ENCODE measurements around the gene TIMMDC1.
"Not testable (repeated sequence)": the region's sequence is repeated elsewhere in the genome, so short reads cannot be mapped to it uniquely, and the experiment has no call there.

TIMMDC1 gene

DNA sequence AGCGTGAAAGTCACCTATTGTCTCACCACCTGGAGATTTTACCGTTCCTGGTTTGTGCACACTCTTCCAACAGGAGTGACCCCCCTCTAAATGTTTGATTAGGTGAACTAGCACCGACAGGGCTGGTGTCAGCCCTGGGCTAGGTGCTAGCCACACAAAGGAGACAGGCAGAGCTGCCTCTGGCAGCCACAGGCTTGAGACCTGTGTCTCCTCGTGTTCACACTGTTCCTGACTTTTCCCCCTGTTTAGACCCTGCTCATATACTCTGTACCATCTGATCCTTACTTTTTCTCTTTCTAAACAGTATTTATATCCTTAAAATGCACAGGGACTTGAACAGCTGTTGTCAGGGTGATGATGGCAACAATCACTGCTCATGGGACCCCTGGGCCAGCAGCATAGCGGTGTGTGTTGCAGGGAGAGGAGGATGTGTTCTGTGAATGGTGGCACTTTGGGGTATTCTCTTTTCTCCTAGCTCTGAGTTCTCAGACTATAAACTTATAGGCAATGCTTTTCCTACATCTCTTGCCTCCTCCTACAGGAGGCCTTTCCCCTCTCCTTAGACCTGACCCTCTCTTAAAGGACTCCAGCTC lies 55.6 kb downstream of the TIMMDC1 start:
- no peak for DNase-seq (ENCODE audit: low read depth in 1 of 2, low spot score in 1 of 2)

DNA sequence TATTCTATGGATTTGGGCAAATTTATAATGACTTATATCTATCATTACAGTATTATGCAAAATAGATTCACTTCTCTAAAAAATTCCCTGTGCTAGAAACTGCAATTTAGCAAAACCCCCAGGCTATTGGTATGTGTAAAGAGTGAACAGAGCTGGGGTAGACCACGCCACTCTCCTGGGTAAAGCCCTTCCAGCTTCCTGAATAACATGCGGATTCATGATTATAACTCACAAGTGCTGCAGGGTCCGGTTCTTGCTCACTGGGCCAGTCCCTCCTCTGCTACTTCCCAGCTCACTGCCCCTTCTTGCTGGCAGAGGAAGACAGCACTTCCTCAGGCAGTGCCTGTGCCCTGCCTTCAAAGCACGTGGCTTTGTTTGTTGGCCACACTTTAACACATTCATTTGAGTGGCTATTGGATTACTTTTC lies 57.0 kb downstream of the TIMMDC1 start:
- DNase-seq (ENCODE audit: low read depth in 1 of 2, low spot score in 1 of 2): no peak

DNA sequence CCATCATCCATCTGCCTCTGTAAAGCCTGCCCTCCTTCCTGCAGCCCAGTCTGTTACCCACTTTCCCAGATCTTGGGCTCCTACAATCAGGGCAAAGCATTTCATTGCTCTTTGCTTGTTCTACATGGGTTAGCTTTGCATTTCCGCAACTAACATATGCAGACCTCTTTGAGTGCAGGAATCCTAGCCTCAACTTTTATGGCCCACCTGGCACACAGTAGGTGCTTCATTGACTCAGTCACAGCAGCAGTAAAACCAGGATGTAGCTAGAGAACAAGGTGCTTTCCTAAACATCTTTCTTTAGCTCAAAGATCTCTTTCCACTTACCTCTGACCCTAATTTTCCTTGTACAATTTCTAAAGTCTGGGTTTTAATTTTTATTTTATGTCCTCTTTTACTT lies 57.6 kb downstream of the TIMMDC1 start:
- DNase-seq (ENCODE audit: low read depth in 1 of 2, low spot score in 1 of 2): no peak

GRCh38 chr3:119557192-119557876 lies 59.0 kb downstream of the TIMMDC1 start:
- DNase-seq (ENCODE audit: low read depth in 1 of 2, low spot score in 1 of 2): no peak

DNA sequence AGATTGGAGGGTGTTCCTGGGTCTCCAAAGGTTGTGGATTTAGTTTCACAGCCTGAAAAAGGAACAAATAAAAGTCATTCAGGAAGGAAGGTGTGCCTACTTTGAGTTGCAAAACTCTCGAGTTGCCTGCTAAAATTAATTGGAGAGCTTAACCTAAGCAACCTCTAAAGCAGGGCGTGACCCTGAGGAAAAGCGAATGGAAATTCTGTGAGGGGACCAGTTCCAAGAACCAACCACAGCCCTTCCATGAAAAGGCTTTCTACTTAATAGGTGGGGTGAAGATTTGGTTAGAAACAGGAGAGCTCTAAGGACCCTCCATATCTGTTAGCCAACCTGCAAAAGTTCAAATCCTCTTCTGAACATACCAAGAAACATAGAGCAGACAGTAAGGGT lies 59.5 kb downstream of the TIMMDC1 start:
- DNase-seq (ENCODE audit: low read depth in 1 of 2, low spot score in 1 of 2): no peak

DNA sequence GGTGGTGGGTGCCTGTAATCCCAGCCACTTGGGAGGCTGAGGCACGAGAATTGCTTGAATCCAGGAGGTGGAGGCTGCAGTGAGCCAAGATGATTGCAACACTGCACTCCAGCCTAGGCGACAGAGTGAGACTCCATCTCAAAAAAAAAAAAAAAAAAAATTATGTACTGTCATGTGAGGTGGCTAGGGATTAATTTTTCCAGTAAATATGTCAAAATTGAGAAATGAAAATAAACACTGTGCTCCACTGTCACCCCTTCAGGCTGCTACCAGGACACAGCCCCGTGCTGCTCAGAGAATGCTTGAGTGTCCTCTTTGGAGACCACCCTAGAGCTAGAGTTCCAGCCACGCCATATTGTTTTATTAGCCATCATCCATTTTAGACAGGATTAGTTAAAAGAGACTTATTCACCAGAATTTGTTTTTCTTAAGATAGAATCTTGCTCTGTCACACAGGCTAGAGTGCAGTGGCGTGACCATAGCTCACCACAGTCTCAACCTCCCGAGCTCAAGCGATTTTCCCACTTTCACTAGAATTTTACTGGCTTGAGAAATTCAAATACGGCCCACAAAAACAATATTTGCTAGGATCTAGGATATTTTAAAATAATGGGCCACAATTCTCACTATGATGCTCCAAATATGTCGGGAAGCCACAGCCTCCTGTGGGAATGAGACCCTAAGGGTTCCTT lies 60.4 kb downstream of the TIMMDC1 start:
- DNase-seq (ENCODE audit: low read depth in 1 of 2, low spot score in 1 of 2): no peak

DNA sequence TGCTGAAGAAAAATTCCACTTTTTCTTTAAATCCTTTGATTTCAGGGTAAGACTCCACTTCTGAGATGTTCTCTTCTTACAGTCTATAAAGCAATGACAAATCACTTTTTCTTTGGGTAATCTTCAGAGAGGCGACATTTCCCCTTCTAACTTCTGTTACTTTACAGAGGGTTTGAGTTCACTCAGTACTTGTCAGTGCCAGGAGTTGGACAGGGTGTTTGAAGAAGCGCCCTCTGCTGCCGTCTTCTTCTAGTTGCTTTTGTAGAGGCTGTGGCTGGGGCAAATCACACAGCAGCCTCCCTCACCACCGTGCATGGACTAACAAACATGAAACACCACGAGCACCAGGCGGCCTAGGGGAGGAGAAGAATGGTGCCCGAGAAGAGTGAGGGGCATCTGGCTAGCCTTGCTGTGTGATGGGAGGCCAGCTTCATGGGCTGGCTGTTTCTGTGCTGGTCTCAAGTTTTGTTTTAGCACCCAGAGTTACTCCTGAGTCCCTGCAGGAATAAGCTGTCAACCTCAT lies 61.2 kb downstream of the TIMMDC1 start, which contains the start of gene CD80:
CD80 (minus strand) TSS at position 174 of the 523 bp plus-strand sequence. CDS start 1,886 bp downstream, outside the sequence.
- DNase-seq (ENCODE audit: low read depth in 1 of 2, low spot score in 1 of 2): peak in 1 of 2 donors; percentile 34

DNA sequence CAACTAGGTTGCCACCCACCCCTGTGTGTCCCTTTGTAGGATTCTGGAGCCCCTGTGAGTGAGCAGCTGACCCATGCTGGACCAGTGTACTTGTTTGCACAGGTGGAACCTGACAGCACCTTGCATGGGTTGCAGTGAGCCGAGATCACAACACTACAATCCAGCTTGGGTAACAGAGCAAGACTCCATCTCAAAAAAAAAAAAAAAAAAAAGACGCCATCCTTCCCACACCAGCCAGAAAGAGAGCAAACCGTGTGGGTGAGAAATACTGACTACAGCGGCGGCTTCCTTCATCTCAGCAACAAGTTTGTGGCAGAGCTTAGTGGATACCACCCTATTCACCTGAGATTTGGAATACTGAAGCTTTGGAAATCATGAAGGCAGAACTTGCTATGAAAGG lies 61.8 kb downstream of the TIMMDC1 start:
- no peak for DNase-seq (ENCODE audit: low read depth in 1 of 2, low spot score in 1 of 2)

DNA sequence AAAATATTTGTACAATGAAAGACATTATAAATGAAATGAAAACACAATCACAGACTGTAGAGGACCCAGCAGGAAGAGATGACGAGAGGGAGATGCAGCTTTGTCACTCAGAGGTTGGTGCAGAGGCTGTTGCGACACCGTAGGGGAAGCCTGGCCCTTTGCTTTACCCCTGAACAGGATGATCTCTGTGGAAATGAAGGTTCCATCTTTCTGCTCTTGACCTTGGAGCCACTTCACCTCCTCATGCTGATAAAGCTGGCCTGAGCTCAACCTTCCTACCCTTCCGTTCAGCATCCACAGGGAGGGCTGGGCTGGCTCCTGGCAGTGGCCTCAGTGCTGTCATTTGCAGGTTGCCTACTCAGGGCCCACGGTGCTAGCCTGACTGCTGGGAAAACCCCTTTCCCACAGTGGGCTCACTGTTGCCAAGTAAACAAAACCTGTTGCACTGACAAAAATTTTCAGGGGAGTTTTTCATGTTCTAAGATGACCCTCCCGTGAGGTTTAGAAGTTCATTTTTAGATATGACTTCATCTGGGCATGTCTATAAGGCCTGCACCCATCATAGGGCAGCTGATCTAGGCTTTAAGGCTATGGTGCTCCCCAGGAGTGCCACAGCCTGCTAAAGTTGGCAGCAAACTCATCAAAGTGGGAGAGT lies 64.1 kb downstream of the TIMMDC1 start:
- no peak for DNase-seq (ENCODE audit: low read depth in 1 of 2, low spot score in 1 of 2)

DNA sequence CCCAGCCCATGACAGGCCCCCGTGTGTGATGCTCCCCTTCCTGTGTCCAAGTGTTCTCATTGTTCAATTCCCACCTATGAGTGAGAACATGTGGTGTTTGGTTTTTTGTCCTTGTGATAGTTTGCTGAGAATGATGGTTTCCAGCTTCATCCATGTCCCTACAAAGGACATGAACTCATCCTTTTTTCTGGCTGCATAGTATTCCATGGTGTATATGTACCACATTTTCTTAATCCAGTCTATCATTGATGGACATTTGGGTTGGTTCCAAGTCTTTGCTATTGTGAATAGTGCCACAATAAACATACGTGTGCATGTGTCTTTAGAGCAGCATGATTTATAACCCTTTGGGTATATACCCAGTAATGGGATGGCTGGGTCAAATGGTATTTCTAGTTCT lies 65.0 kb downstream of the TIMMDC1 start:
- DNase-seq (ENCODE audit: low read depth in 1 of 2, low spot score in 1 of 2): not testable (repeated sequence)

DNA sequence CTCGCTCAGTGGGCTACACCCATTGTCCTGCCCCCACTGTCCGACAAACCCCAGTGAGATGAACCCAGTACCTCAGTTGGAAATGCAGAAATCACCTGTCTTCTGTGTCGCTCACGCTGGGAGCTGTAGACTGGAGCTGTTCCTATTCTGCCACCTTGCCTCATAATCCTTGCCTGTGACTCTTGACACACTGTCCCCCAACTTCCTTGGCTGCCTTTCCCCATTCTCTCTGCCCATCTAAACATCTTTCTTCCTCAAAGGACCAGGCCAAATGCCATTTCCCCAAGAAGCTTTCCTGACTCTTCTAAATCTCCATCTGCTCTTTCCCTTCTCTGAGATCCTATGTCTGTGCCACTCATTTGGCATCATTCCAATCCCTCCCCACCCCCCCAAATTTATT lies 70.8 kb downstream of the TIMMDC1 start:
- DNase-seq (ENCODE audit: low read depth in 1 of 2, low spot score in 1 of 2): no peak

DNA sequence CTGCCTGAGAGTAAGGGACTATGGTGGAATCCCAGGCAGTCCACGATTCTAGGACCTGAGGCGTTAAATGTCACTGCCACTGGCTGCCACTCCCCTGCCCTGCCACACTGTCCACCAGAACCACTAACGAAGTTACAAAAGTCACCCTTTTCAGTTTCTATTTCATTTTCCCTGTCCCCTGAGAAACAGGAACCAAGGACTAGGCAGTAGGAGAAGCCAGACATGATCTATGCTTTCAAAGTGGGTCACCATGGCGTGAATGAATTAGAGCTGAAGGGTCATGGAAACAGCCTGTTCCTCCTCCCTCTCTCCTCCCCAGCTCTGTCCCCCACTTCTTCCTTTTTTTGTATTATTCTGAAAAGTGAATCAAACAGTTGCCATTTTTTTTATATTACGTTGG lies 71.9 kb downstream of the TIMMDC1 start:
- no peak for DNase-seq (ENCODE audit: low read depth in 1 of 2, low spot score in 1 of 2)

- DNase-seq (ENCODE audit: low read depth in 1 of 2, low spot score in 1 of 2): no peak
These were observed 72.9 kb downstream of the TIMMDC1 start for GRCh38 chr3:119571230-119571629.

DNA sequence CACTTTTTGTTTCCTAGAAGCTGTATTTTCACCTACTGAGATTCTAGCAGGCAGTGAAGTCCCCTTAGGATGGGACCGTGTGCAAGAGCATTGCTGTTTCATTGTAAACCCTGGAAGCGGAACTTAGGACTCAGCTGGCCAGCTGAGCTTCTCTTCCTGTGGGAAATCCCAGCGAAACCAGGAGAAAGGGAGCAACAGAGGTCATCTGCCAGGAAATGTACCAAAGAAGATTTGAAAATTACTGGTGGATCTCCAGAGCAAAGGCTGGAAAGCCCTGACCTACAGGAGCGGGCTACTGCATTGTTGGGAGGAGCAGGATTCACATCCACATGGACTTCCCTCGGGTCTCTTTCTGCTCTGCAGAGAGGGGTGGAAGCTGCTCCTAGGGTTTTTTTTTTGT lies 73.3 kb downstream of the TIMMDC1 start:
- no peak for DNase-seq (ENCODE audit: low read depth in 1 of 2, low spot score in 1 of 2)
